Fibroblast of lung (primary cell): ENCODE data around the gene CACFD1. TPM values are rescaled to one million over a fixed set of nuclear protein-coding genes. Genes with fewer than 3 reads are reported as not detected.

Source experiments
- DNase-seq, 2 donors: peaks; one replicate each; pipeline versions ENCODE4 v3.0.0 to v3.0.0-alpha.2; 2010; ENCODE audit warnings: low read depth in 2 of 2
- H2AFZ ChIP-seq: 2 replicates; pipeline ENCODE4 v1.5.1; 2012; ENCODE audit warnings: low read length, control low read depth, inconsistent platforms
- H3K27ac ChIP-seq: 2 replicates; pipeline ENCODE4 v1.5.1; 2011; ENCODE audit warnings: low read length, control low read depth; ENCODE audit not compliant: insufficient read depth
- H3K27me3 ChIP-seq: 2 replicates; pipeline ENCODE4 v1.5.1; 2011; ENCODE audit warnings: mild to moderate bottlenecking, low read length; ENCODE audit not compliant: control insufficient read depth, insufficient read depth
- H3K36me3 ChIP-seq: 2 replicates; pipeline ENCODE4 v1.5.1; 2011; ENCODE audit warnings: low read length; ENCODE audit not compliant: control insufficient read depth, insufficient read depth
- H3K4me1 ChIP-seq: 2 replicates; pipeline ENCODE4 v1.5.1; 2011; ENCODE audit warnings: low read length; ENCODE audit not compliant: control insufficient read depth, insufficient read depth; ENCODE audit errors: extremely low read depth
- H3K4me2 ChIP-seq: 2 replicates; pipeline ENCODE4 v1.5.1; 2011; ENCODE audit warnings: low read length, control low read depth; ENCODE audit not compliant: insufficient read depth; ENCODE audit errors: extremely low read depth
- H3K4me3 ChIP-seq, 4 experiments: fragments of 200-600 bp in 1 of 4; sonication (generic) in 1 of 4; replicated peaks in 1 of 4; 2 replicates each; pipeline ENCODE4 v1.5.1; 2011 to 2016; ENCODE audit warnings: low read length in 4 of 4, low read depth in 3 of 4, mild to moderate bottlenecking in 3 of 4, control low read depth in 2 of 4, inconsistent platforms in 1 of 4, mixed read lengths in 1 of 4; ENCODE audit not compliant: insufficient read depth in 1 of 4; ENCODE audit errors: control extremely low read depth in 1 of 4
- H3K79me2 ChIP-seq: 2 replicates; pipeline ENCODE4 v1.5.1; 2012; ENCODE audit warnings: mild to moderate bottlenecking, low read length, inconsistent platforms; ENCODE audit not compliant: control insufficient read depth, insufficient read depth
- H3K9ac ChIP-seq: 2 replicates; pipeline ENCODE4 v1.5.1; 2011; ENCODE audit warnings: mild to moderate bottlenecking, low read length, control low read depth; ENCODE audit not compliant: insufficient read depth
- H3K9me3 ChIP-seq: 2 replicates; pipeline ENCODE4 v1.5.1; 2012; ENCODE audit warnings: low read depth, low read length; ENCODE audit not compliant: control insufficient read depth, insufficient read depth
- H4K20me1 ChIP-seq: 2 replicates; pipeline ENCODE4 v1.5.1; 2011; ENCODE audit warnings: low read length; ENCODE audit not compliant: control insufficient read depth, insufficient read depth; ENCODE audit errors: extremely low read depth
- EZH2 ChIP-seq: IDR thresholded peaks from 2 replicates; pipeline ENCODE4 v1.5.1; 2012; ENCODE audit warnings: low read length, control low read depth, mild to moderate bottlenecking; ENCODE audit errors: missing control alignments
- polyA plus RNA-seq, 2 donors: library from polyadenylated mRNA; depleted of rRNA in 1 of 2; stranded (reverse) in 1 of 2; unstranded in 1 of 2; fragments of >200 nt; gene quantifications; 2 replicates each; pipeline ENCODE4 v1.2.1, GENCODE V29; 2011 to 2012; ENCODE audit warnings: missing spikeins in 1 of 2
- total RNA-seq: library from RNA; depleted of rRNA; stranded (reverse); fragments of >200 nt; gene quantifications from 2 replicates; pipeline ENCODE4 v1.2.1, GENCODE V29; 2014
- TF ChIP-seq, protein P1 (sequence below), 2 donors: IDR thresholded peaks in 1 of 2; conservative IDR thresholded peaks in 1 of 2; 1 replicate in 1 of 2; 2 replicates in 1 of 2; pipeline ENCODE4 v1.5.1; 2011 to 2012; ENCODE audit warnings: low read length in 2 of 2, control low read depth in 1 of 2, inconsistent platforms in 1 of 2, low read depth in 1 of 2, mild to moderate bottlenecking in 1 of 2

CACFD1 gene
- total and polyA plus RNA-seq, 2 donors (not counting 1 experiment from before 2014, with no cell fraction given) = 4.7 to 9.1 TPM

DNA sequence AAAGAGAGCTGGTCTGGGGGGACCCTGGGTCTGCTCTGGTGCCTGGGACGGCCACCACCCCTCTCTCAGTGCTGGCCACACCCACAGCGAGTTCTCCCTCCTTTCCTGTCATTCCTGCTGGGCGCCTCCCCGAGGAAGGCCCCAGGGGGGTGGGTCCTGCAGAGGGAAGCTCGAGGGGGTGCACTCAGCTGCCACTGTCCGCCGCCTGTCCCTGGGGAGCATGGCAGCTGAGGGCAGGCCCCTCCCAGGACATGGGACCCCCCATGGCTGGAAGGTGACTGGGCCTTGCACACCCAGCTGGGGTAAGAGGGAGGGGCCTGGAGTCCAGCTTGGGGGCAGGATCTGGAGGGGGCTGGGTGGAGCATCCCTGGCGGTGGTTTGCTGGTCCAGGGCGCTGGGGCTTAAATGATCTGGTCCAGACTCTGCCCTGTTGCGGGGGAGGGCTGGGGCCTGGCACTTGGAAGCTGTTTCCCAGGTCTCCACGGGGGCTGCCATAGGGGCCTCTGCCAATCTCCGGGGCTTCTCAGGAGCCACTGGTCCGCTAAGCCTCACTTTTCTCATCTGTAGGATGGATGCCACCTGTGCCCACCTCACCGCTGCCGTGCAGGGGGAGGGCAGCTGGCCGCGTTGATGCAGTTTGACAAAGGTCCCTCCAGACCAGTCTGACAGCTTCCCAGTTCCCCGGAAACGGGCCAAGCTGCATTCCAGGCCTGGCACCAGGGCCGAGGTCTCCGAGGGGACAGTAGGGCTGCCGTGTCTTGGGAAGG lies 25.1 kb downstream of the CACFD1 start:
- Histone ChIP-seq H3K4me3 (no peak overlapping the region), H3K4me1 (no peaks in the 10 kb centered on the region), H3K27ac (no peak overlapping the region), H3K36me3 (no peaks in the 10 kb centered on the region), H3K9ac (no peak overlapping the region), H2AFZ (no peak overlapping the region), H4K20me1 (no peaks in the 10 kb centered on the region), H3K9me3 (no peaks in the 10 kb centered on the region), H3K79me2 (no peaks in the 10 kb centered on the region), H3K4me2 (no peak overlapping the region), H3K27me3 (no peaks in the 10 kb centered on the region)
- TF ChIP-seq, protein P1, sequence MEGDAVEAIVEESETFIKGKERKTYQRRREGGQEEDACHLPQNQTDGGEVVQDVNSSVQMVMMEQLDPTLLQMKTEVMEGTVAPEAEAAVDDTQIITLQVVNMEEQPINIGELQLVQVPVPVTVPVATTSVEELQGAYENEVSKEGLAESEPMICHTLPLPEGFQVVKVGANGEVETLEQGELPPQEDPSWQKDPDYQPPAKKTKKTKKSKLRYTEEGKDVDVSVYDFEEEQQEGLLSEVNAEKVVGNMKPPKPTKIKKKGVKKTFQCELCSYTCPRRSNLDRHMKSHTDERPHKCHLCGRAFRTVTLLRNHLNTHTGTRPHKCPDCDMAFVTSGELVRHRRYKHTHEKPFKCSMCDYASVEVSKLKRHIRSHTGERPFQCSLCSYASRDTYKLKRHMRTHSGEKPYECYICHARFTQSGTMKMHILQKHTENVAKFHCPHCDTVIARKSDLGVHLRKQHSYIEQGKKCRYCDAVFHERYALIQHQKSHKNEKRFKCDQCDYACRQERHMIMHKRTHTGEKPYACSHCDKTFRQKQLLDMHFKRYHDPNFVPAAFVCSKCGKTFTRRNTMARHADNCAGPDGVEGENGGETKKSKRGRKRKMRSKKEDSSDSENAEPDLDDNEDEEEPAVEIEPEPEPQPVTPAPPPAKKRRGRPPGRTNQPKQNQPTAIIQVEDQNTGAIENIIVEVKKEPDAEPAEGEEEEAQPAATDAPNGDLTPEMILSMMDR (conservative IDR thresholded peaks at IDR 0.05 in 1 of 2, IDR thresholded peaks at IDR 0.05 in 1 of 2; ENCODE audit: low read depth in 1 of 2, low read length in 2 of 2) = no peak
- TF ChIP-seq EZH2 = no peak
- no peak for DNase-seq

DNA sequence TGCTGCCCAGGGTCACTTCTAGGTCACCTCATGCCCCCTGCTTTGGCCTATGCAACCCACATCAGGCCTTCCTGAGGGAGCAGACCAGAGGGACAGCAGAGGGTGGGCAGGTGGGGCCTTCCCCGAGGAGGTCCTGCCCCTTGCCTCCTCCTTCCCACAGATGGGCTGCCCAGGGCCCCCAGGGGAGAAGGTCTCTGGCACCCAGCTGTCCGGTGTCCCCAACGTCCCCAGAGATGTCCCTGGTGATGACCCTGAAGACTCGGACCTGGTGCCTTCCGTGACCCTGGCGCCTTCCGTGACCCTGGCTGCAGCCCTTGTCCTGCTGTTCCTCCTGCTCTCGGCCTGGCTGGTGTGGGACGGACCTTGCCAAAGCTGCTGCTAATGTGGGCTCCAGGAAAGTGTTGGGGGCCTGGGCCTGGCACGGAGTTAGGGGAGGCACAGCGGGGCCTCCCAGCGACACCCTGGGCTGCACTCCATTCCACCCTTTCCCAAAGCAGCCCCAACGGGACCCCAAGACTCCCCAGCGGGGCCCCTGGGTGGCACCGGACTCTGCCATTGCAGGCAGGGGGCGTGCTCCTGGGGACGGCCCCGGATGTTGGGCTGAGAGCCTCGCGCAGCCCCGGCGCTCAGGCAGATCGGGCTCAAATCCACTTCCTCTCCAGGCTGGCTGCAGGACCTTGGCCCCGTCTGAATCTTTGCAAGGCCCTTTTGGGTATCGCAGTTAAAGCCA lies 25.9 kb downstream of the CACFD1 start:
- H4K20me1 ChIP-seq = no peaks in the 10 kb centered on the region
- no peak overlapping the region for H2AFZ ChIP-seq
- no peaks in the 10 kb centered on the region for H3K36me3 ChIP-seq
- no peaks in the 10 kb centered on the region for H3K9me3 ChIP-seq
- TF ChIP-seq, protein P1 (conservative IDR thresholded peaks at IDR 0.05 in 1 of 2, IDR thresholded peaks at IDR 0.05 in 1 of 2; ENCODE audit: low read depth in 1 of 2, low read length in 2 of 2) = no peak
- TF ChIP-seq EZH2 = no peak
- no peak overlapping the region for H3K27ac ChIP-seq
- DNase-seq = no peak
- no peak overlapping the region for H3K4me2 ChIP-seq
- no peaks in the 10 kb centered on the region for H3K27me3 ChIP-seq
- no peak overlapping the region for H3K4me3 ChIP-seq
- no peak overlapping the region for H3K9ac ChIP-seq
- no peaks in the 10 kb centered on the region for H3K4me1 ChIP-seq
- no peaks in the 10 kb centered on the region for H3K79me2 ChIP-seq

DNA sequence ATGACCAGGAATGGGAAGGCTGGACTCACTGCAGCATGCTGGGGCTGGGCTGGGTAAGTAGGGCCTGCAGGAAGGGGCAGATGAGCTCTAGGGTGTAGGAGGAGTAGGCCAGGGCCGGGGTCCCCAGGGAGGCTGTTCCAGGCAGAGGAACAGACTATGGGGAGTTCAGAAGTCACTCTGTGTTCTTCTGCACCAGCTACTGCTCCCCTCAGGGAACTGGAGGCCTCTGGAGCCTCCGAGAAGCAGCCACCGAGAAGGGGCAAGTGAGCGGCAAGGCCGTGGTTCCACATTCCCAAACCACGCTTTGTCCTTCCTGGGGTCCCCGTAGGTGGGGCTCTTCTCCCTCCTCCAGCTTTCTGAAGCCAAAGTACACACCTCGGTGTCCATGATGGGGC lies 27.6 kb downstream of the CACFD1 start:
- Histone ChIP-seq H3K36me3 (no peaks in the 10 kb centered on the region), H3K9me3 (no peaks in the 10 kb centered on the region), H3K4me1 (no peaks in the 10 kb centered on the region), H3K27me3 (no peaks in the 10 kb centered on the region), H3K4me2 (no peak overlapping the region), H3K9ac (no peak overlapping the region), H4K20me1 (no peaks in the 10 kb centered on the region), H3K27ac (no peak overlapping the region), H2AFZ (no peak overlapping the region), H3K4me3 (no peak overlapping the region), H3K79me2 (no peaks in the 10 kb centered on the region)
- TF ChIP-seq, protein P1 (conservative IDR thresholded peaks at IDR 0.05 in 1 of 2, IDR thresholded peaks at IDR 0.05 in 1 of 2; ENCODE audit: low read depth in 1 of 2, low read length in 2 of 2) = no peak
- TF ChIP-seq EZH2 = no peak
- DNase-seq = no peak
